Upper lobe of left lung (tissue), 4 donors: Measurements from ENCODE around the gene FCMR.
A peak's percentile ranks its signal among the peaks of the same experiment; 100 is the strongest.

ENCODE experiments used
- CTCF ChIP-seq, 6 experiments: fragments of 450-650 bp in 4 of 6; fragments of 200-600 bp in 2 of 6; sonication (generic) in 2 of 6; IDR thresholded peaks; one replicate each; pipeline ENCODE4 v1.5.1; 2016 to 2019; ENCODE audit warnings: antibody characterized with exemption in 6 of 6
- EP300 ChIP-seq, 4 donors: sonication (generic); formaldehyde crosslinking; IDR thresholded peaks; one replicate each; pipeline ENCODE4 v1.5.1; 2017; ENCODE audit warnings: antibody characterized with exemption in 4 of 4, control low read depth in 2 of 4
- POLR2A ChIP-seq, 4 donors: fragments of 450-650 bp; IDR thresholded peaks; one replicate each; pipeline ENCODE4 v1.5.1; 2016 to 2017; ENCODE audit warnings: antibody characterized with exemption in 4 of 4, mild to moderate bottlenecking in 2 of 4

DNA sequence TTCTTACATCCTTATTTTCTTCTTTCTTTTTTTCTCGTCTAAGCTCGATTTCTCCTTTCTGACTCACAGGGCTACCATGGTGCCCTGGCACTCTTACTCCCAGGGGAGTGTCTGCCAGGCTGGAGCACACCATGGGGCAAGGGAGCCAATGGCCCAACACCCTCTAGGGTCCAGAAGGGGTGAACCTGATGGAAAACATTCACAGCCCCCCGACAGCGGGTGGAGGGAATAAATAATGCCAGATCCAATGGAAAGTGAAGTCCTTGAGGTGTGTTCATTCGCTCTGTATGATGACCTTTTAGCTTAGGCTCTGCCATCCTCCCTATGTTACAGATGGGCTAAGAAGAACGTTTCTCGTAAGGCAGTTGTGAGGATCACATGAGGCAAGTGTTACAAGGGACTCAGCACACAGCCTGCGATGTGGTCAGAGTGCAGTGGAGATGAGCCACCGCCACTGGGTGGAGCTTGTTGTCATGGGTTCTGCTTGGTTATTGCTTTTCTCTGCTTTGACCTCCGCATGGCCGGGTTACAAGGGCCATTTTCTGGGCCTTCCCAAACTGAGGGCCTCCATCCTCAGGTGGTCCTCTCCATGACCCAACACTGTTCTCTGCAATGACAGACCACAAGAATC, 3.5 kb upstream of the FCMR start:
- TF ChIP-seq EP300 (IDR thresholded peaks at IDR 0.05) (no peak), CTCF (IDR thresholded peaks at IDR 0.05) (no peak), POLR2A (IDR thresholded peaks at IDR 0.05) (peak in 1 of 4 donors; percentile 41)
